ENCODE measurements around the gene GNAZ. TPM values are rescaled to one million over a fixed set of nuclear protein-coding genes. Genes with fewer than 3 reads are reported as not detected.

GNAZ gene
- polyA plus RNA-seq, 1 donor from 2014 or later = 52.0 TPM

DNA sequence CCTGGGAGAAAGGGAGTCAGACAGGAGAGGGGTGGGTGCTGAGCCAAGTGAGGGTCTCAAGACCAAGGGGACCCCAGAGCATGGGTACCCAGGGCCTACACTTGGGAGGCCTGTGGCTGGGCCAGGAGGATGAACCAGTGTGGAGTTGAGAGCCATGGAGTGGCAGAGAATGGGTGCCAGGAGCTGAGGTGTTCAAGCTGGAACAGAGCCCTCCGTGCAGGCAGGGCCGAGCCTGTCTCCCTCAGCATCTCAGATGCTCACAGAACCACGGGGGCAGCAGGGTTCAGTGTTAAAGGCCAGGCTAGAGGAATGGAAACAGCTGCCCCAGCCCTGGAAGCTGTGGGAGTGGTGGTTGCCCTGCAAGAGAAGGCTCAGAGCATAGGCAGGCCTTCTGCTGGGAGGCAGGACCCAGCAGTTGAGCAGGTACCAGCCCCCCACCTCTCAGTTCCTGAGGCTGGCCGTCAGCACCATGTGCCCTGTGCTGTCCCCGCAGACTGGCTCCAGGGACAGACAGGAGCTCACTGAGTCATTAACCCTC, 39.2 kb downstream of the GNAZ start:
- H3K27me3 ChIP-seq (ENCODE audit: insufficient read depth, low read depth, low read length) = no peaks in the 10 kb centered on the region
- no peaks in the 10 kb centered on the region for H3K9me2 ChIP-seq (ENCODE audit: insufficient read depth, low read length)
- no peak overlapping the region for H3K4me3 ChIP-seq (ENCODE audit: low read length)
- no peaks in the 10 kb centered on the region for H4K20me1 ChIP-seq (ENCODE audit: insufficient read depth)
- no peak overlapping the region for H2AFZ ChIP-seq (ENCODE audit: low read depth, low read length)
- no peaks in the 10 kb centered on the region for H3F3A ChIP-seq (ENCODE audit: insufficient read depth, low read length, poor library complexity, severe bottlenecking)
- H3K36me3 ChIP-seq (ENCODE audit: insufficient read depth, low read length) = no peaks in the 10 kb centered on the region
- no peak overlapping the region for H3K27ac ChIP-seq (ENCODE audit: low read length)
- H3K79me2 ChIP-seq (replicated peaks; ENCODE audit: insufficient read depth, low read length) = no peaks in the 10 kb centered on the region
- H3K9ac ChIP-seq (ENCODE audit: low read length) = no peak overlapping the region
- H3K9me3 ChIP-seq (ENCODE audit: low read length) = no peaks in the 10 kb centered on the region
- no peak overlapping the region for H3K4me2 ChIP-seq (ENCODE audit: low read length)
- no peak for TF ChIP-seq SMC3 (conservative IDR thresholded peaks at IDR 0.05; ENCODE audit: poor library complexity)
- no peak for TF ChIP-seq EZH2 (IDR thresholded peaks at IDR 0.05; ENCODE audit: borderline replicate concordance, insufficient read depth, low read length, poor library complexity, severe bottlenecking)
- no peak for TF ChIP-seq POLR2AphosphoS5 (IDR thresholded peaks at IDR 0.05)
- TF ChIP-seq, protein P1, sequence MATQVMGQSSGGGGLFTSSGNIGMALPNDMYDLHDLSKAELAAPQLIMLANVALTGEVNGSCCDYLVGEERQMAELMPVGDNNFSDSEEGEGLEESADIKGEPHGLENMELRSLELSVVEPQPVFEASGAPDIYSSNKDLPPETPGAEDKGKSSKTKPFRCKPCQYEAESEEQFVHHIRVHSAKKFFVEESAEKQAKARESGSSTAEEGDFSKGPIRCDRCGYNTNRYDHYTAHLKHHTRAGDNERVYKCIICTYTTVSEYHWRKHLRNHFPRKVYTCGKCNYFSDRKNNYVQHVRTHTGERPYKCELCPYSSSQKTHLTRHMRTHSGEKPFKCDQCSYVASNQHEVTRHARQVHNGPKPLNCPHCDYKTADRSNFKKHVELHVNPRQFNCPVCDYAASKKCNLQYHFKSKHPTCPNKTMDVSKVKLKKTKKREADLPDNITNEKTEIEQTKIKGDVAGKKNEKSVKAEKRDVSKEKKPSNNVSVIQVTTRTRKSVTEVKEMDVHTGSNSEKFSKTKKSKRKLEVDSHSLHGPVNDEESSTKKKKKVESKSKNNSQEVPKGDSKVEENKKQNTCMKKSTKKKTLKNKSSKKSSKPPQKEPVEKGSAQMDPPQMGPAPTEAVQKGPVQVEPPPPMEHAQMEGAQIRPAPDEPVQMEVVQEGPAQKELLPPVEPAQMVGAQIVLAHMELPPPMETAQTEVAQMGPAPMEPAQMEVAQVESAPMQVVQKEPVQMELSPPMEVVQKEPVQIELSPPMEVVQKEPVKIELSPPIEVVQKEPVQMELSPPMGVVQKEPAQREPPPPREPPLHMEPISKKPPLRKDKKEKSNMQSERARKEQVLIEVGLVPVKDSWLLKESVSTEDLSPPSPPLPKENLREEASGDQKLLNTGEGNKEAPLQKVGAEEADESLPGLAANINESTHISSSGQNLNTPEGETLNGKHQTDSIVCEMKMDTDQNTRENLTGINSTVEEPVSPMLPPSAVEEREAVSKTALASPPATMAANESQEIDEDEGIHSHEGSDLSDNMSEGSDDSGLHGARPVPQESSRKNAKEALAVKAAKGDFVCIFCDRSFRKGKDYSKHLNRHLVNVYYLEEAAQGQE (IDR thresholded peaks at IDR 0.05; ENCODE audit: borderline replicate concordance) = no peak
- TF ChIP-seq, protein P2, sequence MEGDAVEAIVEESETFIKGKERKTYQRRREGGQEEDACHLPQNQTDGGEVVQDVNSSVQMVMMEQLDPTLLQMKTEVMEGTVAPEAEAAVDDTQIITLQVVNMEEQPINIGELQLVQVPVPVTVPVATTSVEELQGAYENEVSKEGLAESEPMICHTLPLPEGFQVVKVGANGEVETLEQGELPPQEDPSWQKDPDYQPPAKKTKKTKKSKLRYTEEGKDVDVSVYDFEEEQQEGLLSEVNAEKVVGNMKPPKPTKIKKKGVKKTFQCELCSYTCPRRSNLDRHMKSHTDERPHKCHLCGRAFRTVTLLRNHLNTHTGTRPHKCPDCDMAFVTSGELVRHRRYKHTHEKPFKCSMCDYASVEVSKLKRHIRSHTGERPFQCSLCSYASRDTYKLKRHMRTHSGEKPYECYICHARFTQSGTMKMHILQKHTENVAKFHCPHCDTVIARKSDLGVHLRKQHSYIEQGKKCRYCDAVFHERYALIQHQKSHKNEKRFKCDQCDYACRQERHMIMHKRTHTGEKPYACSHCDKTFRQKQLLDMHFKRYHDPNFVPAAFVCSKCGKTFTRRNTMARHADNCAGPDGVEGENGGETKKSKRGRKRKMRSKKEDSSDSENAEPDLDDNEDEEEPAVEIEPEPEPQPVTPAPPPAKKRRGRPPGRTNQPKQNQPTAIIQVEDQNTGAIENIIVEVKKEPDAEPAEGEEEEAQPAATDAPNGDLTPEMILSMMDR (IDR thresholded peaks at IDR 0.05; ENCODE audit: poor library complexity, severe bottlenecking) = no peak
- no peak for TF ChIP-seq TAF1 (IDR thresholded peaks at IDR 0.05; ENCODE audit: low read depth)
- no peak for TF ChIP-seq EP300 (conservative IDR thresholded peaks at IDR 0.05; ENCODE audit: poor library complexity, severe bottlenecking)
- TF ChIP-seq RAD21 (conservative IDR thresholded peaks at IDR 0.05) = no peak
- TF ChIP-seq MXI1 (conservative IDR thresholded peaks at IDR 0.05; ENCODE audit: poor library complexity, severe bottlenecking) = no peak

DNA sequence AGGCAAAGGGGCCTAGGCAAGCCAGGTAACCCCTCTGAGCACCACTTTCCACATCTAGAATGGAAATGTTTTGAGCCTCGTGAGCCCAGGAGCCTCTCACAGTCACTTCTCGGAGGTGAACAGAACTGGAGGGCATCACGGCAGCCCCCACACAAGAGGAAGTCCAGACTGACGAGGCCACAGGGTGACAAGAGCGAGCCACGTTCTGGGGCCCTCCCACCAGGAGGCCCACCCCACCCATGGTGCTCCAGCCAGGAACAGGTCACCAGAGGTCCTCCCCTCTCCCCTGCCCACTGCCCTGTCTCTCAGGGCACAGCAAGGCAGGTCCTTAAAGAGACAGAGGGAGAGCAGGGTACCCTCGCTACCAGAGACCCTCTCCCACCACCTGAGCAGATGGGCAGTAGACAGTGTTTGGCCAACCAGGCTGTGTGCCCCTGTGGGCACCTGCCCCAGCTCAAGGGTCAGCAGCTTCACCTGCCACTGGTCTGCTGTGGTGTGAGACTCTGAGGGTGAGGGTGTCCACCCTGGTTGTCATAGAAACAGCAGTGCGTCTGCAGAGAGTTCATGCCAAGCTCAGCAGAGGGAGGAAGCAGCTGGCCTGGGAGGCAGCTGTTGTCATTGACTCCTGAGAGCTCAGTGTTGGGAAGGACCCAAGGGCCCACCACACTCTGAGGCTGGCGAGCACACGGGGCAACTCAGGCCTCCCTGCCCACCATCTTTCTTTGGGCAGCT, 40.0 kb downstream of the GNAZ start:
- Histone ChIP-seq H3K27me3 (ENCODE audit: insufficient read depth, low read depth, low read length) (no peaks in the 10 kb centered on the region), H3K9me3 (ENCODE audit: low read length) (no peaks in the 10 kb centered on the region), H3K4me3 (ENCODE audit: low read length) (no peak overlapping the region), H2AFZ (ENCODE audit: low read depth, low read length) (no peak overlapping the region), H3K4me2 (ENCODE audit: low read length) (no peak overlapping the region), H3K27ac (ENCODE audit: low read length) (no peak overlapping the region), H4K20me1 (ENCODE audit: insufficient read depth) (no peaks in the 10 kb centered on the region), H3K79me2 (replicated peaks; ENCODE audit: insufficient read depth, low read length) (no peaks in the 10 kb centered on the region), H3K9me2 (ENCODE audit: insufficient read depth, low read length) (no peaks in the 10 kb centered on the region), H3K9ac (ENCODE audit: low read length) (no peak overlapping the region), H3F3A (ENCODE audit: insufficient read depth, low read length, poor library complexity, severe bottlenecking) (no peaks in the 10 kb centered on the region), H3K36me3 (ENCODE audit: insufficient read depth, low read length) (no peaks in the 10 kb centered on the region)
- TF ChIP-seq EZH2 (IDR thresholded peaks at IDR 0.05; ENCODE audit: borderline replicate concordance, insufficient read depth, low read length, poor library complexity, severe bottlenecking) = no peak
- no peak for TF ChIP-seq TAF1 (IDR thresholded peaks at IDR 0.05; ENCODE audit: low read depth)
- TF ChIP-seq EP300 (conservative IDR thresholded peaks at IDR 0.05; ENCODE audit: poor library complexity, severe bottlenecking) = no peak
- TF ChIP-seq, protein P1 (IDR thresholded peaks at IDR 0.05; ENCODE audit: borderline replicate concordance) = no peak
- TF ChIP-seq MXI1 (conservative IDR thresholded peaks at IDR 0.05; ENCODE audit: poor library complexity, severe bottlenecking) = no peak
